Vagina (tissue), 2 donors: ENCODE data around the gene SERGEF.

Experiments
- POLR2A ChIP-seq, 2 donors: fragments of 450-650 bp; IDR thresholded peaks; one replicate each; pipeline ENCODE4 v1.6.1; 2017; ENCODE audit warnings: antibody characterized with exemption in 2 of 2, mild to moderate bottlenecking in 2 of 2, moderate library complexity in 2 of 2
- TF ChIP-seq, protein P1 (sequence below), 3 experiments: fragments of 450-650 bp in 2 of 3; fragments of 200-600 bp in 1 of 3; sonication (generic) in 1 of 3; IDR thresholded peaks; one replicate each; pipeline ENCODE4 v1.5.1; 2017 to 2019; ENCODE audit warnings: antibody characterized with exemption in 3 of 3, mild to moderate bottlenecking in 2 of 3, moderate library complexity in 2 of 3

DNA sequence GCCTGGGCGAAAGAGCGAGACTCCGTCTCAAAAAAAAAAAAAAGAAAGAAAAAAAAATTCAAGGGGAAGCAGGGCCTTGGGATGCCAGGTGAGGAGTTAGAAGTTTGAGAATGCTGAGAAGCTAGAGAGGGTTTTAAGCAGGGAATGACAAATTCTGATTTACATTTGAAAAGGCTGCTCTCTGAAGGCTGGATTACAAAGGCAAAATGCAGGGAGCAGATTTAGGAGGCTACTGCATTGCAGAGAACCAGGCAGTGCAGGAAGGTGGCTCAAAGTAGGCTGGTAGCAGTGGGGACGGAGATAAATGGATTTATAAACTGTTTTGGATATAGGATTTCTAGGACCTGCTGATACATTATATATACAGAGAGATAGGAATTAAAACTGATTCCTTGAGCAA lies 211.7 kb downstream of the SERGEF start:
- TF ChIP-seq, protein P1, sequence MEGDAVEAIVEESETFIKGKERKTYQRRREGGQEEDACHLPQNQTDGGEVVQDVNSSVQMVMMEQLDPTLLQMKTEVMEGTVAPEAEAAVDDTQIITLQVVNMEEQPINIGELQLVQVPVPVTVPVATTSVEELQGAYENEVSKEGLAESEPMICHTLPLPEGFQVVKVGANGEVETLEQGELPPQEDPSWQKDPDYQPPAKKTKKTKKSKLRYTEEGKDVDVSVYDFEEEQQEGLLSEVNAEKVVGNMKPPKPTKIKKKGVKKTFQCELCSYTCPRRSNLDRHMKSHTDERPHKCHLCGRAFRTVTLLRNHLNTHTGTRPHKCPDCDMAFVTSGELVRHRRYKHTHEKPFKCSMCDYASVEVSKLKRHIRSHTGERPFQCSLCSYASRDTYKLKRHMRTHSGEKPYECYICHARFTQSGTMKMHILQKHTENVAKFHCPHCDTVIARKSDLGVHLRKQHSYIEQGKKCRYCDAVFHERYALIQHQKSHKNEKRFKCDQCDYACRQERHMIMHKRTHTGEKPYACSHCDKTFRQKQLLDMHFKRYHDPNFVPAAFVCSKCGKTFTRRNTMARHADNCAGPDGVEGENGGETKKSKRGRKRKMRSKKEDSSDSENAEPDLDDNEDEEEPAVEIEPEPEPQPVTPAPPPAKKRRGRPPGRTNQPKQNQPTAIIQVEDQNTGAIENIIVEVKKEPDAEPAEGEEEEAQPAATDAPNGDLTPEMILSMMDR (IDR thresholded peaks at IDR 0.05), result no peak
- no peak for TF ChIP-seq POLR2A (IDR thresholded peaks at IDR 0.05)
